ENCODE measurements around the gene HOXC9.

DNA sequence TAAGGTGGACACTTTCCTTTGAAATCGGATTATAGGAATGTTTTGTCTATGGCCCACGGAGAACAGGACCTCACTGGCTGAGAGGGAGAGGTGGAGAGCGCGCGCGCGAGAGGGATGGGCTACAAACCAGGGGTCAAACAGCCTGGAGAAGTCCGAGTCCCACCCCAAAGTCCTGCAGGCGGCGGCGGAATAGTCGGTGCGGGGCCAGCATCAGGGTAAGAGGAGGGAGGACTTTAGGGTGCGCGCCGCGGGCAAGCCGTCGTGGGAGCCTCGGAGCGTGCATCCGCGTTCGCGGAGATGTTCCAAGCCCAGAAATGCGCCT is 5.5 kb downstream of the HOXC9 start:
- TF ChIP-seq POLR2A (IDR thresholded peaks at IDR 0.05; ENCODE audit: low read length) (no peak), GATA1 (IDR thresholded peaks at IDR 0.05; ENCODE audit: low read depth, low read length) (no peak)
